C4-2B (cell line): ENCODE data around the gene MAML3.

ENCODE experiments used
- H3K27ac ChIP-seq: fragments of 450-650 bp; 2 replicates; pipeline ENCODE4 v1.5.1; 2017
- ZFX ChIP-seq: fragments of 450-650 bp; IDR thresholded peaks from 2 replicates; pipeline ENCODE4 v1.6.1; 2017
- TF ChIP-seq, protein P1 (sequence below): fragments of 450-650 bp; conservative IDR thresholded peaks from 2 replicates; pipeline ENCODE4 v1.5.1; 2017; ENCODE audit warnings: mild to moderate bottlenecking

The MAML3 gene

DNA sequence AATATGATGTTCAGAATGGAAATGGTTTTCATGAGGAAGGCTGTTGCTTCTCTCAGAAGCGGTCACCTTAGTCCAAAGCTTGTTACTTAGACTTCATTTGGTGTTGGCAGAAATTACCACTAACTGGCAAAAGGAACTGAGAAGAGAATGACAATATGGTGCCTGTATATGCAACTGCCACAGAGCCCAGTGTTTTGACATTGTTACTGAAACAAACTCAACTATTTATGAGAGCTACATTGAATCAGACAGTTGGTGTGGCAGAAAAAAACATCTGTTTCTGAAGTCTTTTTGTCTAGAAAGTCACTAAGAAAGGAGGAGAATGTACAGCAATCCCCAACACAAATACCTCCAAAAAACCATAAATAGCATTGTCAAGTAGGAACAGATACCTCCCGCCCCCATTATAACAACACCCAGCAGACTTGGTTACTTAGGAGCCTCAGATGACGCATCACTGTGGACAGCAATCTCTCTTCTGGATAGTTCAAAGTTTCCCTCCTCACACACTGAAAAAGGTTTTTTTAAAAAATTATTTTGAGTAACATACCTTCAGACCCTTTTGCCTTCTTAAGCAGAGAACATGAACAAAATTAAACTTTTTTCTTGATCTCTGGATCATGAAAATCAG, 92.2 kb downstream of the MAML3 start:
- H3K27ac ChIP-seq = no peak overlapping the region
- TF ChIP-seq ZFX = no peak
- TF ChIP-seq, protein P1, sequence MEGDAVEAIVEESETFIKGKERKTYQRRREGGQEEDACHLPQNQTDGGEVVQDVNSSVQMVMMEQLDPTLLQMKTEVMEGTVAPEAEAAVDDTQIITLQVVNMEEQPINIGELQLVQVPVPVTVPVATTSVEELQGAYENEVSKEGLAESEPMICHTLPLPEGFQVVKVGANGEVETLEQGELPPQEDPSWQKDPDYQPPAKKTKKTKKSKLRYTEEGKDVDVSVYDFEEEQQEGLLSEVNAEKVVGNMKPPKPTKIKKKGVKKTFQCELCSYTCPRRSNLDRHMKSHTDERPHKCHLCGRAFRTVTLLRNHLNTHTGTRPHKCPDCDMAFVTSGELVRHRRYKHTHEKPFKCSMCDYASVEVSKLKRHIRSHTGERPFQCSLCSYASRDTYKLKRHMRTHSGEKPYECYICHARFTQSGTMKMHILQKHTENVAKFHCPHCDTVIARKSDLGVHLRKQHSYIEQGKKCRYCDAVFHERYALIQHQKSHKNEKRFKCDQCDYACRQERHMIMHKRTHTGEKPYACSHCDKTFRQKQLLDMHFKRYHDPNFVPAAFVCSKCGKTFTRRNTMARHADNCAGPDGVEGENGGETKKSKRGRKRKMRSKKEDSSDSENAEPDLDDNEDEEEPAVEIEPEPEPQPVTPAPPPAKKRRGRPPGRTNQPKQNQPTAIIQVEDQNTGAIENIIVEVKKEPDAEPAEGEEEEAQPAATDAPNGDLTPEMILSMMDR = no peak

DNA sequence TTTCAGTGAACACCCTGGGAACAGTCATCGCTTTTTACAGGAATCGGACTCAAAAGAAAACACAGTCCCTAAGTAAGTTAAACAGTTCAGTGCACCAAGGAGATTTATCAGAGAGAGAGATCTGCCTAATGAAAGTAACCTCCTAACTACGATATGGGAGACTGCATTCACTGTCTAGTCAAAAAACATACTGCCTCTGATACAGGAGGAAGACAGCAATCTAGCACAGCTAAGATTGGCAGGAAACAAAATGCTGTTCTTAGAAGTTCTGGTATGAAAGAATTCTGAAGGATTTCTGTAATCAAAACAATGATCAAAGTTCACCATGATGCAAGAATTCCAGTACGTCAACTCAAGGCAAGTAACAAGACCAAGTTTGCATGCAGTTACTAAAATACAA, 92.8 kb downstream of the MAML3 start:
- H3K27ac ChIP-seq = no peak overlapping the region
- TF ChIP-seq, protein P1 = no peak
- no peak for TF ChIP-seq ZFX

DNA sequence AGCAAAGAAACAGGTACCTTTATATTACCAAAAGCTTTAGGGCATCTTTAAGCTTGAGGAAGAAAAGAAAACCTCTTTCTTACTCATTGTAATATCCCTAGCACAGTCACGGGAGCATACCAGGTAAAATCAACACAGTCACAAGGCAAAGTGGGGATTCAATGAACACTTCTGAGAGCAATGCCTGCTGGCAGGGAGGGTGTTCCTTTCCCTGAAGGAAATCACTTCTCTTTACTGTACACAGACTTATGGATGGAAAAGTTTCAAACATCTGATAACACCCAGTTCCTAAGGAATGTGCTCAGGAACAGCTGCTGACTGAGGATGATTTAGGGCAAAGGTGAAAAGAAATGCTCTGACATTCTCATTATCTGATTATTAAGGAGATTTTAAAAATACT, 94.8 kb downstream of the MAML3 start:
- no peak overlapping the region for H3K27ac ChIP-seq
- no peak for TF ChIP-seq ZFX
- TF ChIP-seq, protein P1 = no peak

DNA sequence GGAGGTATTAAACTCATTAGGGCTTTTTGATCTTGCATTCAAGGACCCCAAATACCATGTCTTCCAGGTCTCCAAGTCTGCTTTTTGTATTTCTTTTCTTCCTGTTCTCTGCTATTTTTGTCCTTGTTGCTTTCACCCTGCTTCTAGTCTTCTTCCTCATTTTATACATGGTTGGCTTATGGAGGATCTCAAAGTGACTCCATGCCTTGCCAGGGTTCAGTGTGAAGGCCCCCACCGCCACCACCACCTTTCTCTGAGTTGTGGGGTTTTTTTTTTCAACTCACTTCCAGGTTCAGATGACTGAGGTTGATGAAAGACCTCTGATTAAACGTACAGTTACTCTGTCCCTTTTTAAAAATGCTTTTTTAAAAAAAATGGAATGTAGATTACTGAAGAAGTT, 96.3 kb downstream of the MAML3 start:
- TF ChIP-seq, protein P1 = no peak
- no peak for TF ChIP-seq ZFX
- no peak overlapping the region for H3K27ac ChIP-seq

DNA sequence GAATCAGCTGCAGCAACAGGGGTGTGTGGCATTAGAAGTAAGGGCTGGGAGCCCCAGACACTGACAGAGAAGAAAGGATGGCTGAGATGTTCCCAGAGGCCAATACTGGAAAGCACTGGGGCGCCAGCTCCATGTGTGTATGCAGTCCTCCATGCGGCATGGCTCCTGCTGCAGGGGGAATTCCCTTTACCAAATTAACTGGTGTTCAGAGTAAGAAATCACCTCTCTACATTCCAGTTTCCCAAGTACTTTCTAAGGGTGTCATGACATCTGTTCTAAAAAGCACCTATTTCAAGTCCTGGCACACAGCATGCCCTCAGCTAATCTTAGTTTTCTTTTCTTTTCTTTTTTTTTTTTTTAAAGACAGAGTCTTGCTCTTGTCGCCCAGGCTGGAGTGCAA, 98.0 kb downstream of the MAML3 start:
- no peak overlapping the region for H3K27ac ChIP-seq
- TF ChIP-seq, protein P1 = no peak
- no peak for TF ChIP-seq ZFX

DNA sequence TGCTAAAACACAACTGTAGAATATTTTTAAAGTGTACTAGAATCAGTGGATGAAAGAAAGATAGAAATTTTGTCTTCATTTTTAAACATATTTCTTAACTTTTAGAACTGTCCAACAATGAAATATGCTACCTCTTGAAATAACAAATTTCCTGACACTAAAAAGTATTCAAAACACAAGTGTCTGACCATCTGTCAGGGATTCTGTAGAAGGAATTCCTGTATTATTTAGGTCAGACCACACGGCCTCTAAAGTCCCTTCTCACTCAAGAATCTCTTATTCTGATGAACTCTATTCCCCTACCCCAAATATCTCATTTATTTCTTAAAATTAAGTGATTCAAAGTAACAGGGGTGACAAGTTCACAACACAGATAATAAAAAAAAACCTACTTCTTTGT, 99.1 kb downstream of the MAML3 start:
- no peak overlapping the region for H3K27ac ChIP-seq
- TF ChIP-seq ZFX = no peak

DNA sequence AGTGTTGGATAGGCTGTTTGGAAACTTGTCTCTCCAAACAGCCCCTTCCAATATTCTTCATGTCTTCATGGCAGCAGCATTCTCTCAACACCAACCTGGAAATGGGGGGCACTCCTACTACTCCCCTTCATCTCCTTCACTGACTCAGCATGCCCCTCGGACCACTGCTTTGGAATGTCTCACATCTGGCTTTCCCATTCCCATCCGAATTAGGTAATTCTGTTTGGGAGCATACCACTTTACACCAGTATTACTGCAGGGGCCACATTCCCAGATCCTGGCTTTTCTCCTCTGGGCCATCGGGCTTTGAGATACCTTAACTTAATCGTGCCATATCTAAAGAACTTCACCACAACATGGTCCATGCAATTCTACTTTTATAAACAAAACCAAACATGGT, 100.8 kb downstream of the MAML3 start:
- TF ChIP-seq ZFX = no peak
- TF ChIP-seq, protein P1 = no peak
- no peak overlapping the region for H3K27ac ChIP-seq

DNA sequence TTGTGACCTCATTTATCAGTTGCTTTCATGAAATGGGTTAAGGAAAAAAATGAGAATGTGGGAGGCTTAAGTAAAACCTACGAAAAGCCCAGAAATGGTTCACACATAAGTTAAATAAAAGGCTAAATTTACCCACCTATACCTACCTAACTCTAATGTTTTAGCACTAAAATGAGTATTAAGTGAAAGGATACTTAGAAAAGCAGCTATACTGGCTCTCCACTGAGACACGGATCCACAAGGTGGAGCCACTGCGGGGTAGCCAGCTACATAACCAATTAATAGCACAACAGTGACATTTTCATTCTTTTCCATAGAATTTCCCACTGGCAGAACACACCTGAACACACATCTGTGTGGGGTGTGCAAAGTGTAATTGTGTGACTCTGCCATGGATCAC, 101.9 kb downstream of the MAML3 start:
- H3K27ac ChIP-seq = no peak overlapping the region
- TF ChIP-seq ZFX = no peak
- TF ChIP-seq, protein P1 = peak; percentile 60
